Inflammatory macrophage (primary cell): ENCODE results near the gene PDE4D.

ENCODE experiments used
- DNase-seq, 2 donors: peaks; one replicate each; pipeline ENCODE4 v3.0.0-alpha.2; 2020 to 2022

The PDE4D gene

DNA sequence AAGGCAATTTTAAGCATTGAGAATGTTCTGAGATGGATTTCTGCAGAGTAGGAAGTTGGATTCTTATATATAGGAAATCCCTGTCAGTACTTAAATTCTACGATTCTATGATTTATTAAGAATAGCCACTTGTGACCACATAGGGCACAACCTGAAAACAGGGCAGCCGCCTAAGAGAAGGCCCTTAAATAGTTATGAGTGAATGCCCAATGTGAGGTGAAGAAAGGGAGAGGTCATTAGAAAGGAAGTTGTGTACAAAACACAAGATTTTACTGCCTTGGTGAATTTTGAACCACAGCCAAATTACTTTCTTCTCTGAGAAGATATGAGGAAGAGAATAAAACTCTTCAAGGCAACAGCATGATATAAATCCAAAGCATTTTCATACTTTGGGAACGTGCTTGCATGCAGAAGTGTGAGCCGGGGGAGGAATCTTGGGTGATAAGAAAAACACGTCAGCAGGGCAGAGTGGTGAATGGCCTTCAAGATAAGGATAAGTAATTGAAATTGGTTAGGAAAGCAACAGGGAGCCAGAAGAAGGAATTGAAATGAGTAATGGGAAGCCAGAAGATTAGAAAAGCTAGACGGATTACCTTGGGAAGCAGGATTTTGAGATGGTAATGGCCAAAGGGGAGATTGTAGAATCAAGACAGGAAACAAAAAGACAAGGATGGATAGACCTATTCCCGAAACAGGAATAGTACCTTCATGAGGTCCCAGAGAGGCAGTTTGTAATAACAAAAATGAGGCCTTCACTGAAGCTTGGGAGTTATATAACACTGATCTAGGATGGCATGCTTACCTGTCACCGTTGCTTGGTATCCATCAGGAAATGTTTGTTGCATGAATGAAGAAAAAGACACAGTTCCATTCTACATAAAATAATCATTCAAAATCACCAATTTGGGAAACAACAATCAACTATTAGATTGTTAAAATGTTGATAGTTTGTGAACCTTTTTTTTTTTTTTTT is 244.3 kb downstream of the PDE4D start:
- DNase-seq = no peak

DNA sequence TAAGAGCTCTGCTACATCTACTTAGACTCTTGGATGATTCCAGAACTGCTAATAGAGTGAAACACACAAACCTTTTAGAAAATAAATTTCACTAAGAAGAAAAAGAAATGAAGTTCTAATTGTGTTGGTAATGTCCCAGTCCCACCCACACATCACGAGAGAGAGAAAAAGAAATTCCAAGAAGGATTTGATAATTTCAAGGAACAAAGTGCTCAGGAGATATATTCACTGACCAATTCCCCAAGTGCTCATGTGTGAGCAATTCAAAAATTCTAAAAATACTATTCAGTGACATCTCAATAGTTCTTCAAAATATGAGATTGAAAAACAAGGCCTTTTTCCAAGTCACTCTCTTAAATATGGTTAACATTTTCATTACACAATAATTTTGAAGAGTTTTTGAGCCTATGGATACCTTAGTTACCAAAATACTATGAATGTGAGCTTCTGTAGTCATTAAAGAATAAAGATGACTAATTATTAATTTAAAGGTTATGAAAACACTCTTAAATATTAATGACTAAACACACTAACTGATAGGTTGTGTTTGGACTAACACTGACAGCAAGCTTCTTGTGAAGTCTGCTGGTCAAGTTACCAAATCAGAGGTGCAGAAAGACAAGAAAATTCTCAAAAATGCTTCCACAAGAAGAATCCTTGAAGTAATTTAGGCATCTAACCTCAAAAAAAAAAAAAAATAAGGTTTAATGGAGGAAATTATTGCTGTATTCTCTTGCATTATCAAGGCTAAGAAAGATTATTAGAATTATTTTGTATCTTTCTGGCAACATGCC is 245.3 kb downstream of the PDE4D start:
- no peak for DNase-seq

GRCh38 chr5:59645380-59645779 is 248.1 kb downstream of the PDE4D start:
- no peak for DNase-seq

GRCh38 chr5:59640411-59640810 is 253.1 kb downstream of the PDE4D start:
- no peak for DNase-seq

GRCh38 chr5:59637884-59638580 is 255.5 kb downstream of the PDE4D start:
- DNase-seq = no peak

DNA sequence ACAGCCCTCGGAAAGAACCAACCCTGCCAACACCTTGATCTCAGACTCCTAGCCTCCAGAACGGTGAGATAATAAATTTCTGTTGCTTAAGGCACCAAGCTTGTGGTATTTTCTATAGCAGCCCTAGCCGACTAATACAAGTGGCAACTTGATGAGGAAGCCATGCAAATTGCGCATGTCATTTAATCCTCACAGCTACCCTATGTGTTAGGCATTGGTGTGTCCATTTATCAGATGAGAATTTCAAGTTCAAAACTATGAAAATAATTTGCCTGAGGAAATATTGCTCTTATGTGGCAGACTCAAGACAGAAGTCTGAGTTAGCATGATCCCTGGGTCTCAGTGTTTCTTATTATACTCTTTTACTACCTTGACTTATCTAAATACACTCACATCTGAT is 264.0 kb downstream of the PDE4D start:
- DNase-seq = no peak

- DNase-seq = no peak
Measured at GRCh38 chr5:59628062-59628828, 265.3 kb downstream of the PDE4D start.

DNA sequence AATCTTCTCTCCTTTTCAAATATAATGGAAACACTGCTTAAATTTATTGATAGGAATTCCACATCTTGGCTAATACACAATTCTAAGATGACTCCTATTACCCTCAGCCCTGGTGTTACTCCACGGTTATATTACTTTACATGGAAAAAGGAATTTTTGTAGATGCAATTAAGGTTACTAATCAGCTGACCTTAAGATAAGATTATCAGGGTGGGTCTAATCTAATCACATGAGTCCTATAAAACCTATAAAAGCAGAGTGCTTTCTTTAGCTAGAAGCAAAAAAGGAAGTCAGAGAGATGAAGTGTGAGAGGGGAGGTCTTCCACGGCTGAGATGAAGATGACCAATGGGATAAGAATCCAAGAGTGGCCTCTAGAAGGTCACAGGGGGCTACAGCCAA is 268.6 kb downstream of the PDE4D start:
- no peak for DNase-seq

GRCh38 chr5:59622848-59623247 is 270.7 kb downstream of the PDE4D start:
- no peak for DNase-seq

DNA sequence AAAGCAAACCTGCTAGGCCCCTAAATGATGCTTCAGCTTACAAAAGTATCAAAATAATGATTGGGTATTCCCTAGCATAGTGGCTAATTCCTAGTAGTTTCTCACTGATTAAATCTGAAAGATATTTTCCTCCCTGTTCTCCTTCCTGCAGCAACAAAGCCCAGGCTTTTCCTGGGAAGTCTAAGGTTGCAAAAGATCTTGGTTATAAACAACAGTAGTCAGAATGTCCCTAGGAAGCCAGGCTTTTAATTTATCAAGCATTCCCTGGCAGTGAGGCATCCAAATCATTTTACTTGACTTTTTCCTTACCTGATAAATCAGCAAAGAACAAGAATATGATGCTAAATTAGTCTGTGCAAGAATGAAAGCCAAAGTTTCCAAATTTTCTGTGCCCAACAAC is 272.0 kb downstream of the PDE4D start:
- DNase-seq = no peak

- DNase-seq = no peak
Measured at GRCh38 chr5:59620535-59621212, 272.9 kb downstream of the PDE4D start.

GRCh38 chr5:59618644-59619043 is 274.9 kb downstream of the PDE4D start:
- no peak for DNase-seq

DNA sequence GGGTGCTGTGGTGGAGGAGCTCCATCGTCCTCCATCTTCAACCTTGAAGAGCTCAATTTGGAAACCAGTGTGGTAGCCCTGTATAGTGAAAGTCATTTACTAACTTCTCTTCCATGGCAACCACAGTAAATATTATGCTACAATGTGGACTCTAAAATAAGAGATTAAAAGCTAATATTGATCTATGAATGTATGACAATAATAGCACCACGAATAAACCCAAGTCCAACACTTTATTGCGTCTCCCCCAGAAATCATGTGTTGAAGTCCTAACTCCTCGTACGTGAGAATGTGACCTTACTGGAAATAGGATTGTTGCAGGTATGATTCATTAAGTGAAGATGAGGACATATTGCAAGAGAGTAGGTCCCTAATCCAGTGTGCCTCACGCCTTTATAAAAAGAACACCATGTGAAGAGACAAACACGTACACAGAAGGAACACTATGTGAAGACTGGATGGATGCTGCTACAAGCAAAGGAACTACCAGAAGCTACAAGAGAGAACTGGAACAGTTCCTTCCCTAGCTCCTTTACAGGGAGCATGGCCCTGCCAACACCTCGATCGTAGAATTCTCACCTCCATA is 276.2 kb downstream of the PDE4D start:
- no peak for DNase-seq

GRCh38 chr5:59616413-59616812 is 277.1 kb downstream of the PDE4D start:
- DNase-seq = no peak

- no peak for DNase-seq
Measured at GRCh38 chr5:59615272-59615671, 278.3 kb downstream of the PDE4D start.

GRCh38 chr5:59609501-59610265 is 283.8 kb downstream of the PDE4D start:
- no peak for DNase-seq

DNA sequence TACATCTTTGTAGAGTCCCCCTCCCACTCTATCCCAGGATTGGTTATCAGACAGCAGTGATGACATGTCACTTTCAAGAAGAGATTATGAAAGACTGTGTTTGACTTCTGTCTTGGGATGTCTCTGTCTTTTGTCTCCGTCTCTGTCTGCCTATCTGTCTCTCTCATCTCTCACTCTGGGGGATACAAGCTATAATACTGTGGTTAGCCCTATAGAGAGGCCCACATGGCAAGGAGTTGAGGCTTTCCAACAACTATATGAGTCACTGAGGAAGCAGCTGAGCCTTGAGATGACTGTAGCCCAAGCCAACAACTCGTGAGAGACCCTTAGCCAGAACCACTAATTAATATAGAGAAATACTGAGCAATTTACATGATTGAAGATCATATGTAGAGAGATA is 284.8 kb downstream of the PDE4D start:
- no peak for DNase-seq

GRCh38 chr5:59607138-59607765 is 286.3 kb downstream of the PDE4D start:
- no peak for DNase-seq

- DNase-seq = no peak
Measured at GRCh38 chr5:59605915-59606314, 287.6 kb downstream of the PDE4D start.

GRCh38 chr5:59604111-59604510 is 289.4 kb downstream of the PDE4D start:
- DNase-seq = no peak
